Measurements from ENCODE around the gene PRKAB1.

DNA sequence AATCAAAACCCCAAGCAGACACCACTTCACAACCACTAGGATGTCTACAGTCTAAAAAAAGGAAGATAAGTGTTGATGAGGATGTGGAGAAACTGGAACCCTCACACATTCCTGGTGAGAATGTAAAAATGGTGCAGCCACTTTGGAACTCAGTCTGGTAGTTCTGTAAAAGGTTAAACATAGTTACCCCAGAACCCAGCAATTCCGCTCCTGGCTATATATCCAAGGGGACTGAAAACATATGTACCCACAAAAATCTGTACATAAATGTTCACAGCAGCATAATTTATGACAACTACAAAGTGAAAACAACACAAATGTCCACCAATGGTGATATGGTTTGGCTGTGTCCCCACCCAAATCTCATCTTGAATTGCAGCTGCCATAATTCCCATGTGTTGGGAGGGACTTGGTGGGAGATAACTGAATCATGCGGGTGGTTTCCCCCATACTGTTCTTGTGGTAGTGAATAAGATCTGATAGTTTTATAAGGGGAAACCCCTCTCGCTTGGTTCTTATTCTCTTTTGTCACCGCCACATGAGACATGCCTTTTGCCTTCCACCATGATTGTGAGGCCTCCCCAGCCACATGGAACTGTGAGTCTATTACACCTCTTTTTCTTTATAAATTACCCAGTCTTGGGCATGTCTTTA lies 46.8 kb downstream of the PRKAB1 start:
- TF ChIP-seq CTCF (IDR thresholded peaks at IDR 0.05; ENCODE audit: insufficient read depth, low read depth, low read length): no peak
- TF ChIP-seq EZH2 (IDR thresholded peaks at IDR 0.05; ENCODE audit: insufficient read depth, low read length): no peak
